GM20000 (cell line): Measurements from ENCODE around the gene SLC19A2.

Experiments used
- DNase-seq: peaks from one replicate; pipeline ENCODE4 v3.0.0; 2012; ENCODE audit warnings: low spot score
- CTCF ChIP-seq: IDR thresholded peaks from 2 replicates; pipeline ENCODE4 v1.5.1; 2012; ENCODE audit warnings: mild to moderate bottlenecking, control low read depth; ENCODE audit errors: extremely low read depth, missing control alignments

SLC19A2 gene

GRCh38 chr1:169527001-169527400 lies 41.3 kb upstream of the SLC19A2 start:
- no peak for TF ChIP-seq CTCF
- no peak for DNase-seq

- TF ChIP-seq CTCF = no peak
- no peak for DNase-seq
Observed at GRCh38 chr1:169526120-169526832, 40.5 kb upstream of the SLC19A2 start.

GRCh38 chr1:169525391-169525790 lies 39.6 kb upstream of the SLC19A2 start:
- TF ChIP-seq CTCF = no peak

DNA sequence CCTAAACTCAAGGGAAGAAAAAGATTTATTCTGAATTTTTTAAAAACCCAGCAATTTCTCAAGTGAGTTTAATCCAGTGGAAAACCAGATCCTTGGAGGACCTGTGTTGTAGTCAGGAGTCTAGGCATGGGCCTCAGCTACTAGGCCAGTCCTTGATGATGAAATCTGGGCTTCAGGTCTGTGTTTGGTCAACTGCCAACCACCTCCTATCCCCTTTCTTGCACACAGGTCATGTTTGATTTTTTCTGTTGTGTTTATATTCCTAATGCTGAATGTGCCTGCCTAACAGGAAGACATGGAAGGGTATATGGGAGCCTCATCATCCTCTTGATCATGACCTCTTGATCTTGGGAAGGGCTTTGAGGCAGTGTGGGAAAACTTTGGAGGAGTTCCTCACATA lies 38.2 kb upstream of the SLC19A2 start:
- DNase-seq = no peak
- TF ChIP-seq CTCF = no peak

More at GRCh38 chr1:169525391-169525790, 39.6 kb upstream of the SLC19A2 start:
- DNase-seq = no peak

DNA sequence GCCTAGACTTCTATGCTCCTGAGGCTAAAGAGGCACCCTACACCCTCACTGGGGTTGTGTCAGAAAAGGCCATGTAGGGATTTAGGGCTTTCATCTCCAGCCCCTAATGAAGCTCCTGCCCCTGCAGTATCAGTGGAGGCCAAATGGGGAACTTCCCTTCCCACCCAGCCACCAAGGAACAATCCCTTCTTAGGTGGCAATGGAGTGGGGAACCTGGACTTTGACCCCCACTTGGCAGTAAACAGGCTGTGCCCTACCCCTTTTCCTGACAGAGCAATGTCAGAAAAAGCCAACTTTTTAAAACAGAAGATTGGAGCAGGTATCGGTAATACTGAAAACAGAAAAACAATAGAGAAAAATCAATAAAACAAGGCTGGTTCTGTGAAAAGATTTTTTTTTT lies 35.5 kb upstream of the SLC19A2 start:
- no peak for TF ChIP-seq CTCF
- DNase-seq = no peak

- no peak for DNase-seq
- TF ChIP-seq CTCF = no peak
Observed at GRCh38 chr1:169517558-169518186, 31.9 kb upstream of the SLC19A2 start.

- no peak for TF ChIP-seq CTCF
- no peak for DNase-seq
Observed at GRCh38 chr1:169515641-169516040, 29.9 kb upstream of the SLC19A2 start.
